OCI-LY3 (cell line): ENCODE data around the gene C1orf226.

Source experiments
- CTCF ChIP-seq: fragments of 200-600, 300-600 bp; sonication (generic); IDR thresholded peaks from 2 replicates; pipeline ENCODE4 v1.5.1; 2014; ENCODE audit warnings: antibody characterized with exemption, low read length, low read depth
- EZH2phosphoT487 ChIP-seq: fragments of 200-600 bp; shearing (Covaris generic); IDR thresholded peaks from 2 replicates; pipeline ENCODE4 v1.6.1; 2018; ENCODE audit warnings: antibody characterized with exemption, mixed run types, low read depth

- TF ChIP-seq EZH2phosphoT487 (no peak), CTCF (no peak)
These were observed 4.8 kb upstream of the C1orf226 start, which contains the start of gene SPATA46 for GRCh38 chr1:162376691-162377090.
